Caco-2 (cell line): Measurements from ENCODE around the gene KCNH4. TPM values are rescaled to one million over a fixed set of nuclear protein-coding genes. Genes with fewer than 3 reads are reported as not detected.

Experiments
- BruUV-seq: library from RNA; stranded (reverse); fragments of 400-500 nt; replicated peaks from 2 replicates; lab custom pipeline; 2021; lab: Mats Ljungman, UMichigan
- CTCF ChIA-PET: fragments of 300-600 bp; sonication (Branson Sonifier 250); formaldehyde crosslinking; loops from one replicate; lab custom pipeline; 2022; ENCODE audit warnings: antibody characterized with exemption; lab: Charles Lee
- POLR2A ChIA-PET: fragments of 300-600 bp; sonication (Branson Sonifier 250); formaldehyde crosslinking; loops from one replicate; lab custom pipeline; 2022; ENCODE audit warnings: antibody characterized with exemption; lab: Charles Lee
- DNase-seq, 2 experiments: peaks; one replicate each; pipeline versions ENCODE4 v3.0.0 to v3.0.0-alpha.2; 2020 to 2022
- H3K27me3 ChIP-seq: replicated peaks from 2 replicates; pipeline ENCODE4 v1.6.0; 2011; ENCODE audit warnings: low read length; ENCODE audit not compliant: control insufficient read depth, insufficient read depth
- H3K36me3 ChIP-seq: 2 replicates; pipeline ENCODE4 v1.5.1; 2011; ENCODE audit warnings: low read length; ENCODE audit not compliant: control insufficient read depth, insufficient read depth
- H3K4me1 ChIP-seq: fragments of 250-450 bp; sonication (Bioruptor Pico); 2 replicates; pipeline ENCODE4 v1.5.1; 2020; ENCODE audit warnings: mild to moderate bottlenecking
- H3K4me3 ChIP-seq: 2 replicates; pipeline ENCODE4 v1.5.1; 2011; ENCODE audit warnings: low read depth, mild to moderate bottlenecking, control low read depth, low read length
- H3K9me3 ChIP-seq: fragments of 250-450 bp; sonication (Bioruptor Pico); 2 replicates; pipeline ENCODE4 v1.5.1; 2020; ENCODE audit warnings: mild to moderate bottlenecking, moderate library complexity
- H3K27ac Mint-ChIP-seq: one replicate; pipeline ENCODE4 v1.8.0; 2022; ENCODE audit warnings: mixed read lengths; ENCODE audit not compliant: unreplicated experiment
- H3K27me3 Mint-ChIP-seq: one replicate; pipeline ENCODE4 v1.8.0; 2022; ENCODE audit warnings: mixed read lengths; ENCODE audit not compliant: insufficient read depth, unreplicated experiment
- H3K36me3 Mint-ChIP-seq: one replicate; pipeline ENCODE4 v1.8.0; 2022; ENCODE audit warnings: mild to moderate bottlenecking, mixed read lengths; ENCODE audit not compliant: insufficient read depth, unreplicated experiment
- H3K4me1 Mint-ChIP-seq: one replicate; pipeline ENCODE4 v1.8.0; 2022; ENCODE audit warnings: low read depth, mixed read lengths; ENCODE audit not compliant: unreplicated experiment
- H3K4me3 Mint-ChIP-seq: one replicate; pipeline ENCODE4 v1.8.0; 2022; ENCODE audit warnings: mild to moderate bottlenecking, moderate library complexity, mixed read lengths; ENCODE audit not compliant: unreplicated experiment
- H3K9me3 Mint-ChIP-seq: one replicate; pipeline ENCODE4 v1.8.0; 2022; ENCODE audit warnings: mixed read lengths; ENCODE audit not compliant: unreplicated experiment
- intact Hi-C: fragments of 100-400 bp; cut with micrococcal nuclease; formaldehyde crosslinking; loops from one replicate; pipeline ENCODE4 v1.10.0; 2022; ENCODE audit not compliant: unreplicated experiment
- total RNA-seq: library from RNA; stranded (reverse); gene quantifications from 2 replicates; pipeline ENCODE4 v1.2.3, GENCODE V29; 2022
- TF ChIP-seq, protein P1 (sequence below), 2 experiments: fragments of 200-600 bp in 1 of 2; IDR thresholded peaks; 1 replicate in 1 of 2; 2 replicates in 1 of 2; pipeline versions ENCODE4 v1.5.1 to v1.8.0; 2011 to 2022; ENCODE audit warnings: antibody characterized with exemption in 1 of 2, control low read depth in 1 of 2, inconsistent platforms in 1 of 2, low read depth in 1 of 2, low read length in 1 of 2, mild to moderate bottlenecking in 1 of 2, moderate library complexity in 1 of 2; ENCODE audit not compliant: insufficient read depth in 1 of 2, severe bottlenecking in 1 of 2, unreplicated experiment in 1 of 2

The KCNH4 gene
- total RNA-seq, 1 experiment from 2014 or later: 0.07 TPM

DNA sequence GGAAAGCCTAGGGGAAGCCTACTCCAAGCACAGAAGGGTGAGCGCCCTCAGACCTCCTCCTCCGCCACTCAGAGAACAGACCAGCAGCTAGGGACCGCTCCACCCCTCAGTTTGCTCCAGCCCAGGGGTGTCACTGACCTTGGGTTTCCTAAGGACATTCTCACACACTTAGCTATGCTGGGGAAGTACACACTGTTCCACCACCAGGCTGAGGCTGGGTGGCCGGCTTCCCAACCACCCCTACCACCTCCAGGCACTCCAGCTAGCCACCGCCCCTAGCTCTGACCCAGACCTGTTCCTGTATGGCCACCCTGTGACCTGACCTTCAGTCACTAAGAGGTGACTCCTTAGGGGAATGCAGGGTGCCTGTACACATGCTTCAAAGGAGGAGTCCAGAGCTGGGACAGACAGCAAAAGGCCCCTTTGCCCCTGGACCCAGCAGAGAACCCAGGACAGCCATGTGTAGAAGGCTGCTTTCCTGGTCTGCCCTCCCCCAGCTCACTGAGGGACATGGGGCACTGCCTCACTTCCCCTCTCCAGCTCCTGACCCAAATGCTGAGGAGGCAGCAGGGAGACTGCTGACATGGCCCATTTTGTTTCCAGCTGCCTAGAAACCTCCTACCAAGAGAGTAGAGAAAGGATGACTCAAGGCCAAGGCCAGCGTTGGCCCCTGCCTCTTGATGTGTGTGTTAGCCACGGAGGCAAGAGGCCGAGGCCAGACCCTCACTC lies 51.7 kb downstream of the KCNH4 start:
- Histone ChIP-seq H3K9me3 (no peaks in the 10 kb centered on the region), H3K36me3 (peaks cover 6% of the 10 kb centered on the region; the same call in 1 of the 2 replicates), H3K4me3 (no peak overlapping the region), H3K4me1 (no peaks in the 10 kb centered on the region), H3K27me3 (no peaks in the 10 kb centered on the region)
- POLR2A ChIA-PET: no interaction called here
- BruUV-seq: no TSS peak
- Mint-ChIP-seq H3K4me3 (no peak overlapping the region), H3K4me1 (no peaks in the 10 kb centered on the region), H3K36me3 (peaks cover 52% of the 10 kb centered on the region), H3K9me3 (no peaks in the 10 kb centered on the region), H3K27me3 (no peaks in the 10 kb centered on the region), H3K27ac (no peak overlapping the region)
- CTCF ChIA-PET: interaction anchor here (1.2 kb wide), 1 partner anchor 9 kb away, joined by 4 read pairs; the partner anchor contains the start of gene KAT2A
- intact Hi-C loops: no loop called here
- TF ChIP-seq, protein P1, sequence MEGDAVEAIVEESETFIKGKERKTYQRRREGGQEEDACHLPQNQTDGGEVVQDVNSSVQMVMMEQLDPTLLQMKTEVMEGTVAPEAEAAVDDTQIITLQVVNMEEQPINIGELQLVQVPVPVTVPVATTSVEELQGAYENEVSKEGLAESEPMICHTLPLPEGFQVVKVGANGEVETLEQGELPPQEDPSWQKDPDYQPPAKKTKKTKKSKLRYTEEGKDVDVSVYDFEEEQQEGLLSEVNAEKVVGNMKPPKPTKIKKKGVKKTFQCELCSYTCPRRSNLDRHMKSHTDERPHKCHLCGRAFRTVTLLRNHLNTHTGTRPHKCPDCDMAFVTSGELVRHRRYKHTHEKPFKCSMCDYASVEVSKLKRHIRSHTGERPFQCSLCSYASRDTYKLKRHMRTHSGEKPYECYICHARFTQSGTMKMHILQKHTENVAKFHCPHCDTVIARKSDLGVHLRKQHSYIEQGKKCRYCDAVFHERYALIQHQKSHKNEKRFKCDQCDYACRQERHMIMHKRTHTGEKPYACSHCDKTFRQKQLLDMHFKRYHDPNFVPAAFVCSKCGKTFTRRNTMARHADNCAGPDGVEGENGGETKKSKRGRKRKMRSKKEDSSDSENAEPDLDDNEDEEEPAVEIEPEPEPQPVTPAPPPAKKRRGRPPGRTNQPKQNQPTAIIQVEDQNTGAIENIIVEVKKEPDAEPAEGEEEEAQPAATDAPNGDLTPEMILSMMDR (IDR thresholded peaks at IDR 0.05; ENCODE audit: insufficient read depth in 1 of 2, low read depth in 1 of 2, low read length in 1 of 2, severe bottlenecking in 1 of 2, unreplicated experiment in 1 of 2): no peak
- no peak for DNase-seq

DNA sequence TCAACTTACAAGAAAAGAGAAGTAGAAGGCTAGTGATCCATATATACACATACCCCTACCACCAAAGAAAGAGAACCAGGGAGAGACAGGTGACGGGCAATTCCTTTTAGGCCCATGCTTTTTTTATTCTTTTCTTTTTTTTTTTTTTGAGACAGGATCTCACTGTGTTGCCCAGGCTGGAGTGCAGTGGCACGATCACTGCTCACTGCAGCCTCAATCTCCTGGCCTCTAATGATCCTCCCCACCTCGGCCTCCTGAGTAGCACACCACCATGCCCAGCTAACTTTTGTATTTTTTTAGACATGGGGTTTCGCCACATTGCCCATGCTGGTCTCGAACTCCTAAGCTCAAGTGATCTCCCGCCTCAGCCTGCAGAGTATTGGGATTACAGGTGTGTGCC lies 53.5 kb downstream of the KCNH4 start:
- BruUV-seq: no TSS peak
- Histone ChIP-seq H3K4me3 (no peak overlapping the region), H3K36me3 (peaks cover 6% of the 10 kb centered on the region; the same call in 1 of the 2 replicates), H3K27me3 (no peaks in the 10 kb centered on the region), H3K9me3 (no peaks in the 10 kb centered on the region), H3K4me1 (no peaks in the 10 kb centered on the region)
- Mint-ChIP-seq H3K4me1 (no peaks in the 10 kb centered on the region), H3K36me3 (peaks cover 58% of the 10 kb centered on the region), H3K4me3 (no peak overlapping the region), H3K9me3 (no peaks in the 10 kb centered on the region), H3K27ac (no peak overlapping the region), H3K27me3 (no peaks in the 10 kb centered on the region)
- intact Hi-C loops: no loop called here
- TF ChIP-seq, protein P1 (IDR thresholded peaks at IDR 0.05; ENCODE audit: insufficient read depth in 1 of 2, low read depth in 1 of 2, low read length in 1 of 2, severe bottlenecking in 1 of 2, unreplicated experiment in 1 of 2): no peak
- POLR2A ChIA-PET: no interaction called here
- no peak for DNase-seq
- CTCF ChIA-PET: interaction anchor here (0.7 kb wide), 1 partner anchor 54 kb away, joined by 3 read pairs; no protein-coding TSS in a partner anchor

DNA sequence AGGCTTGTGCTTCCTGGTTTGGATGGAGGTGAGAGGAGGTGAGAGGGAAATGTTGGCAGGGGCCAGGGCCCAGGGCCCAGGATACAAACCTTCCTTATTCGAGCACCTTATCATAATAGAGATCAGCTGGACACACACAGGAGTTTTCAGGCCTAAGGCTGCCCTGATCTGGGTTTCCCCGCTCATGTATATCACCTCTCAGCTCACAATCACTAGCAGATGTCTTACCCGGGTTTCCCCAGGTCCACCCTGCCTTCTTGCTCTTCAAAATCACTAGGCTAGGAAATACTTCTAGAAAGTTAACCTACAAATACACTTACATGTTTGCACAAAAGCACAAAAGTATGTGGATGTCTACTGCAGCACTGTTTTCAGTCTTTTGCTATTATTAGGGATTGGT lies 54.1 kb downstream of the KCNH4 start:
- no peaks in the 10 kb centered on the region for H3K9me3 Mint-ChIP-seq
- no peaks in the 10 kb centered on the region for H3K27me3 Mint-ChIP-seq
- no peak overlapping the region for H3K4me3 Mint-ChIP-seq
- no peak overlapping the region for H3K27ac Mint-ChIP-seq
- no peak for DNase-seq
- peaks cover 6% of the 10 kb centered on the region; the same call in 1 of the 2 replicates for H3K36me3 ChIP-seq
- H3K36me3 Mint-ChIP-seq: peaks cover 64% of the 10 kb centered on the region
- no peak overlapping the region for H3K4me3 ChIP-seq
- POLR2A ChIA-PET: no interaction called here
- intact Hi-C loops: no loop called here
- CTCF ChIA-PET: no interaction called here
- TF ChIP-seq, protein P1 (IDR thresholded peaks at IDR 0.05; ENCODE audit: insufficient read depth in 1 of 2, low read depth in 1 of 2, low read length in 1 of 2, severe bottlenecking in 1 of 2, unreplicated experiment in 1 of 2): no peak
- H3K9me3 ChIP-seq: no peaks in the 10 kb centered on the region
- H3K4me1 ChIP-seq: no peaks in the 10 kb centered on the region
- H3K27me3 ChIP-seq: no peaks in the 10 kb centered on the region
- no TSS peak for BruUV-seq
- no peaks in the 10 kb centered on the region for H3K4me1 Mint-ChIP-seq
